Embryonic facial prominence (tissue), 1 donor: ENCODE data around the gene CDH2.

Experiments used
- DNase-seq: peaks from one replicate; pipeline ENCODE4 v3.0.0-alpha.2; 2016; ENCODE audit errors: extremely low spot score

CDH2 gene

DNA sequence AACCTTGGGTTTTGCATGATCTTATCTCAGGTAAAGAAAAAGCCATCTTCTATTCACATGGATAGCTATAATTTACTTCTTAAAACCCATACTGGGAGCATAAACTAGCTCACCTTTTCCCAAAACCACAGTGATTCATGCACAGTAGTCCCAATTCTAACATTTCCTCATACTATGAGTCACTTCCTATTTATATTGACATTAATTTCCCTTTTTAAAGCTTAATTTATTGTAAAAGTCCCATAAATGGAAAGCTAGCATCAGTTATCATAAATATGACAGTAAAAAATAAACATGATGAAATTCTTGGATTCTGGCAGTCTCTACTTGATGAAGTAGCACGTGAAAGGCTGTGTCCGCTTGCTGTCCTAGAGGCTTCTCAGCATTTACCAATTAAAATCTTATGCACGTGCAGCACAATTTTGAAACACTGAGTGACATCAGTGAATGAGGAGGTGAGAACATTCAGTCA lies 180.1 kb downstream of the CDH2 start:
- DNase-seq = no peak

GRCh38 chr18:27995770-27996502 lies 181.0 kb downstream of the CDH2 start:
- no peak for DNase-seq

DNA sequence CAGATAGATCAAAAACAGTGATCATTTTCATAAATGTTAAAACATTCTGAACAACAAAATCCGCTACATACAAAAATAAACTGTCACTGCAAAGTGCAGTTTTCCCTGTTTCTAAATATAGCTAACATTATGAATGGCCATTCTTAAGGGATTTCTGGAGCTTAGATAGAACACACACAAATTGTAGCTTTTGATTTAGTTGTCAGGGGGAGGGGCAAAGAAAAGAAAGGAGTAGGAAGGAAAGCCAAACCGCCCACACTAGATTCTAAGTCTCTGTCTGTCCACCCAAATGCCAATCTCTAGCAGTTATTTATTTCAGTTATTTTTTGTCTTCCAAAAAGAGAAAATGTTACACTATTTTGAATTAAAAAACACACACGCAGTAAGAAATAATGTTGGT lies 182.4 kb downstream of the CDH2 start:
- DNase-seq = no peak

DNA sequence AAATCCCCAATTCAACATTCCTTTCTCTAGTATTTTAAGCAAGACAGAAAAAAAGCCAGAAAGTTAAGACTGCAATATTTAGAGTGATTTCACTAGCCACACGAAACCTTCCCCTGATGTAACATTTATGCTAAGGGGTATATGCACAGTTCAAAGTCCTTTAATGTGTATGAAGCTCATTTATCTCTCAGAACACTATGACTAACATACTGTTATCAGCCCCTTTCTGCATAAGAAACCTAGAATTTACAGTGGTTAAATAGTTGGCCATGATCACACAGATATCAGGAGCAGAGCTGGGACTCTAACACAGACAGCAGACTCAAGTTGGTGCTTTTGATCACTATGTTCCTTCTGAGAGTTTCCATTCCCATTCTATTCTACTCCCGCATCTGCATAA lies 185.5 kb downstream of the CDH2 start:
- no peak for DNase-seq

DNA sequence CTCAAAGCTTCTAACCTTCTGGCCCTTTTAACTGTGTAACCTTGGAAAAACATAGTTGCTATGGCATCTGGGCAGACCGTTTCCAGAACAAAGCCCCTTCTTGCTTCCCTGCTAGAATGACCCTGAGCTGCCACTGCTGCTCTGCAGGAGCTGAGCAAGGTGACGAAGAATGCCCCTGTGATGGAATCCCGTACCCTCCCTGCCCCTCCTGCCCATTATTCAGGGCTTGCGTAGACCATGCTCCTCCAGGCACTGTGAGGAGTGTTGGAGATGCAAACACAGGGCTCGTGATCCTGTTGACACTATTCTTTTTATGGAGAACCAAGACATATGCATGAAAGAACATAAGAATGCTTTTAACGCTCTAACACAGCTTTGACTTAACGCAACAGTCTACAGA lies 191.1 kb downstream of the CDH2 start:
- no peak for DNase-seq

DNA sequence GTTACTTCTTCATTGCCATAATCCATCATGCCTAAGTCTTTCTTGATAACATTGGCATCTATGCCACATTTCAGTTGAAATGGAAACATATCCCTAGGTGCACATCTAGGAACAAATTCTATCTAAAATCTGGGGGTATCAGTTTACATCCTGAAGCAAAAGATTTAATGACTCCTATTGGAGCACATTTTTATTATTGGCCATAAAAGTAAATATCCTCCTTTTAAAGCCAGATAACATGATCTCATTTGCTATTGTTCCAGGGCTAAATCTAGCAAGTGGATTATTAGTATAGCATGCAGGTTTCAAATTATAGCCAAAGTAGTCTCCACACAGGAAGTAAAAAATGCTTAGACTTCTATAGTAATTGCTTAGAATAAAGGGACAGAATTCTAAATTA lies 193.2 kb downstream of the CDH2 start:
- no peak for DNase-seq

DNA sequence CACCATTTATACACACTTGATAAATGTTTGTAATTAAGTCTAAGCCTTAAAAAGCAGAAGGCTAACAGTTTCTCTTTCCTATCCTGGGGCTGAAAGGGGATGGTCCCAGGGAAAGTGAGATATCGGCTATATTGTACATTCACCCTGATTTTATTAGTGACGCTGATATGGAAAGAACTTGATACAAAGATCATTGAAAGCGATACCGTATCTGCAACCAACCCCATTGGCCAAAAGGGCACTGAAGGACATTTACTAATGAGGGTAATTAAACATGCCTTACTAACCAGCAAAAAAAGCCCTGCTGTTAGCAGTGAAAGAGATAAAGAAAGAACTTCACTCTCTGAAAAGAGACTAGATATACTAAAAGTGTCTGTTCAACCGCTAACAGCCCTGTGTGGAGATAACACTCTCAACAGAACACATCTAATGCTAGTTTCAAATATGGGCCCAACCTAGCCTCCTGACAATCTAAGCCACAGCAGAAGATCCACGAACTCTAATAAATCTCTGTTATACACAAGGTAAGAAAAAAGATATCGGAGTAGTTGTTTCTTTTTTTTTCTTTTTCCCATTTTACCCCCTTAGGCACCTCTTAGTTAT lies 200.0 kb downstream of the CDH2 start:
- no peak for DNase-seq

- no peak for DNase-seq
Observed at GRCh38 chr18:27970321-27970720, 206.6 kb downstream of the CDH2 start.

- no peak for DNase-seq
Observed at GRCh38 chr18:27969206-27969605, 207.7 kb downstream of the CDH2 start.

GRCh38 chr18:27967913-27968824 lies 208.8 kb downstream of the CDH2 start:
- DNase-seq = no peak

DNA sequence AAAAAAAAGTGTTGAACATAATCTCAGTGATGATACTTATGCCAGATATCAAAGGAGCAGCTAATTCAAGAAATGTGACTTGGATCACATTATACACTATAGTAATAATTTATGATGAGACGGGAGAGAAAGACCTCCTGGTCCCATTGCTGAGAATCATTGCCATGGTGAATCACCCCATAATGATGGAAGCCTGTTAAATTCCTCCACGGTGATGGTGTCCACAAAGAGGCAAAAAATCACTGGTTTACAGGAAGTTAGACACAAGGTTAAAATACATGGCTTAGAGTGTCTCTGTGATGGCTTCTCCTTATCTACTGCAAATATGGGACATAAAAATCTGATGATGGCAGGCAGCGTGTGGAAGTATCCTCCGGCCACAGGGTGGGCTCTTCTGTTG lies 210.0 kb downstream of the CDH2 start:
- DNase-seq = no peak

GRCh38 chr18:27964811-27965210 lies 212.1 kb downstream of the CDH2 start:
- no peak for DNase-seq

- DNase-seq = no peak
Observed at GRCh38 chr18:27959101-27959500, 217.8 kb downstream of the CDH2 start.

DNA sequence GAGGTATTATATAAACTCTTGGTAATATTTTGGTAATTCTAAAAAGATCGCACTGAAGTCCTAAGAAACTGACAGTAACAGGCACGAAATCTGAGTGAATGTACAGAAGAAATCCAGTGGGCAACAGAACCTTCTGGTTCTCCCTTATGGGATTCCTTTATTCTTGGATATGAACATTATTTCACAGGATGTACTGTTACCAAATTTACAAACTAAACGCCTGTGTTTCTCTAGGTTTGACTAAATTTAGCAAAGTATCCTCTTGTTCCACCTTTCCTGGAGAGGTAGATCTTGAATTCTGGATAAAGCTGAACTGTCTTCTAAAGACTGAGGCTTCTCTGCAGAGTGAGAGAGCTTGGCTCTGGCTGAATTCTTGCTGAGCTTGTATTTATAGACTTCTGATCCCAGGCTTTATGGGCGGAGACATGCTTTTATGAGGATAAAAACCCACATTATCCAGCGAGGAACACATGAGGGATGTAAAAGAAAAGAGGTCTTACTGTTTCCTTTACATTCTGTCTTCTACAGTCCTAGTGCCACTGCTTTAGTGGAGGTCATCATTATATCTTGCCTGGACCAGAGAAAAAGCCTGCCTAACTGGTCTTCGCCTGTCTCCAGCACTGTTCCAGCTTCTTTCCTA lies 220.8 kb downstream of the CDH2 start:
- DNase-seq = no peak

DNA sequence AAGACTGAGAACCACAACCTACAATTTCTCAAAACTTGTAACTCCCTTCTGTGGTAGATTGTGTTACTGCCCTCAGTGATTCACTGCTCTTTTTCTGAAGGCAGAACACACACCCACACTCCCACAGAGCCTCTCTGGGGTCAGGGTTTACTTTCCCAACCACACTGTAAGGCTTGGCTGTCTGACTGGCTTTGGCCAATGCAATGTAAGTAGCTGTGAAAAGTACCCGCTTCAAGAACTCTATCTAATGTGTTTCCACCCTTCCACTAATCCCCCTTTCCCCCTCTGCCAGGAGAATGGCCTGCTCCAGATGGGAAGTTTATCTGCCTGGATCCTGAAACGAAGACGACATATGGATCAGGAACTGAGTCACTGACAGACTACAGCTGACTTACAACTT lies 222.7 kb downstream of the CDH2 start:
- DNase-seq = no peak

DNA sequence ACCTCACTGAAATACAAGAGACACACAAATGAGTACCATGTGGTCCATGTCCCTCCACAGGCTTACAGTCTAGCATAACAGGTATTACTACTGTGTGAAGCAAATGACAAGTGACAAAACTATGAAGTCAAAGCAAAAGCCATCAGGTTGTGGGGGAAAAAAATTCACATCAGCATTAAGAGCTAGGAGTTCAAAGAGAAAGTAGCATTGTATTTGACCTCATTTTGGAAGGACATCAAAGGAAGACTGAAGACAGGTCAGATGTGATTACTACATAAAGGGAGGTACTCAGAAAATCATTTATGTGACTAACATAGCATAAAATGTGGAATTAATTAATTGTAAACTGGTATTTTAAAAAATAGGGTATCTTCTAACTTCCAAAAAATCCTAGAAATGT lies 224.2 kb downstream of the CDH2 start:
- no peak for DNase-seq

DNA sequence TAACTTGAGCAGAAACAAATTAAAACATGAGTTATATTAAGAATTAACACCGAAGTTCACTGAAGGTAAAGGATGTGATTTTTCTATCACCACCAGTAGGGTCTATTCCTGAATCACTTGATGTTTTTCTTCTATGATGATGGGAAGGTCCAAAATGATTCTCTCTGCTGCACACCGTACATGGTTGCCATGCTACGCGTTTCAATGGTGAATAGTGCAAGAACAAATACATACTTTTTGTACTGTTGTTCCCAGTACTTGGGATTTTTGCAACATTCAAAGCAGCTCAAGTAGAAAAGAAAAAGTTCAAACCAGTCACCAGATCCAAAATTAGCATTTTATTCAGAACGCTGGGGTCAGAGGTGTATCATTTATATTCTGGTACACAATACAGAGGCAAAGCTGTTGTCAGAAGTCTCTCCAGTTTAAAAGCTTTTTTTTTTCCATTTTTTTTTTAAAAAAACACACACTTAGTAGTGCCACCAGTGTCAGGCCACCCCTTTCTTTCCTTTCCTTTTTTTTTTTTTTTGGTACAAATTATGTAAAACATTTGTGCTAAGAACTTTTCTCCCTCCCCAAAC lies 226.2 kb downstream of the CDH2 start:
- DNase-seq = no peak

- DNase-seq = peak; percentile 18
Observed at GRCh38 chr18:27948986-27949385, 227.9 kb downstream of the CDH2 start.

DNA sequence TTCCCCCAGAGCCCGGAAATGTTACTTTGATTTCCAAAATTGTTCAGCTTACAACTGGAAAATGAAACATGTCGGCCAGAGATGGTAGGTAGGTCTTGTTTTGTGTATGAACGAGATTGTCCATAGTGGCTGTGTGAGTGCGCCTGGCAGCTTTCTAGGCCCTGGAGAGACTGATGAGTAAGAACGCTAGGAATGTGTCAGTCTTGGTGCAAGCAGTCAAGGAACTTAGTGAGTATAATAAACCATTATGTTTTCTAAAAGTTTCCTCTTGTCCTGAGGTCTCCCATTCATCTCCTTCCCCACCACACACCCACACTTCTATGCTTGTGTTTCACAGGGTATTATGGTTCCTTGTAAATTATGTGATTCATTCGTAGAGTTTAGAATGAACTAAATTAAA lies 234.2 kb downstream of the CDH2 start:
- no peak for DNase-seq

- no peak for DNase-seq
Observed at GRCh38 chr18:27931535-27931934, 245.4 kb downstream of the CDH2 start.

- no peak for DNase-seq
Observed at GRCh38 chr18:27922780-27923179, 254.2 kb downstream of the CDH2 start.
